Thoracic aorta (tissue), 2 donors: ENCODE data around the gene OGDH. TPM values are rescaled to one million over a fixed set of nuclear protein-coding genes. Genes with fewer than 3 reads are reported as not detected.

Source experiments
- ATAC-seq: fragments of 150-250 bp; one replicate; pipeline ENCODE4 v1.8.0; 2017; ENCODE audit warnings: low read depth; ENCODE audit not compliant: insufficient number of reproducible peaks, low FRiP score
- DNase-seq: peaks from one replicate; pipeline ENCODE4 v3.0.0-alpha.2; 2020; ENCODE audit warnings: low spot score
- H3K27ac ChIP-seq, 2 donors: fragments of 200-600 bp; sonication (generic); 1 replicate in 1 of 2; 2 replicates in 1 of 2; pipeline ENCODE4 v1.5.1; 2016; ENCODE audit warnings: mild to moderate bottlenecking in 2 of 2, moderate library complexity in 2 of 2
- H3K27me3 ChIP-seq: fragments of 200-600 bp; sonication (generic); replicated peaks from 2 replicates; pipeline ENCODE4 v1.6.0; 2016; ENCODE audit warnings: mild to moderate bottlenecking; ENCODE audit not compliant: insufficient read depth
- H3K36me3 ChIP-seq: fragments of 200-600 bp; sonication (generic); one replicate; pipeline ENCODE4 v1.5.1; 2016
- H3K4me1 ChIP-seq, 2 donors: fragments of 200-600 bp; sonication (generic); 1 replicate in 1 of 2; 2 replicates in 1 of 2; pipeline versions ENCODE4 v1.5.1 to v1.6.0; 2016; ENCODE audit warnings: low read depth in 2 of 2, mild to moderate bottlenecking in 1 of 2; ENCODE audit not compliant: control insufficient read depth in 1 of 2
- H3K4me3 ChIP-seq: fragments of 200-600 bp; sonication (generic); 2 replicates; pipeline ENCODE4 v1.5.1; 2016; ENCODE audit warnings: mild to moderate bottlenecking
- H3K9me3 ChIP-seq: fragments of 200-600 bp; sonication (generic); 2 replicates; pipeline ENCODE4 v1.5.1; 2016
- CTCF ChIP-seq: fragments of 200-600 bp; sonication (generic); IDR thresholded peaks from one replicate; pipeline ENCODE4 v1.5.1; 2019; ENCODE audit warnings: antibody characterized with exemption
- total RNA-seq, 2 donors: library from RNA; depleted of rRNA; stranded (reverse); fragments of >200 nt; gene quantifications; one replicate each; pipeline versions ENCODE4 v1.1.0 to v1.2.3, GENCODE V29; 2016

OGDH gene
- total RNA-seq, 2 donors from 2014 or later, result 80.8 to 99.2 TPM

DNA sequence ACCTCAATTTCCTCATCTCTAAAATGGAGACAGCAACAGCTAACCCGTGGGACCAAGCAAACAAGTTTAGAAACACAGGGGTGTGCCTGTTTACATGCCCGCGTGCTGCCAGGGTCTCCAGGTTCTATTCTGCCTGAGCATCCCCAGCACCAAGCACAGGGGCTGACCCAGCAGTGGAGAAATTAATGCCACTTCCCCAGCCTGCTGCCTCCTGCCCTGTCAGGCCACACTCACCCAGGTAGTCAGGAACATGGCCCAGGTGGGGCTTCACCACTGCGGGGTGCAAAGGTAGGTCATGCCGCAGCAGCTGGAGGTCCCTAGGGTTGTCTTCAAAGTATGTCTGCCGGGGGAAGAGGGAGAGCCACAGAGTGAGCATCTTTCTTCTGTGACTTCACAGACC is 38.5 kb upstream of the OGDH start:
- ATAC-seq, result no peak
- H3K36me3 ChIP-seq, result peaks cover 72% of the 10 kb centered on the region
- no peak for DNase-seq

GRCh38 chr7:44568771-44569560 is 37.5 kb upstream of the OGDH start:
- no peak overlapping the region for H3K27ac ChIP-seq
- DNase-seq, result no peak
- ATAC-seq, result no peak
- H3K27me3 ChIP-seq, result no peaks in the 10 kb centered on the region
- H3K9me3 ChIP-seq, result no peaks in the 10 kb centered on the region
- peaks cover 6 to 14% of the 10 kb centered on the region in 2 donors for H3K4me1 ChIP-seq
- TF ChIP-seq CTCF, result no peak
- no peak overlapping the region for H3K4me3 ChIP-seq
- H3K36me3 ChIP-seq, result peaks cover 71% of the 10 kb centered on the region

More for the DNA sequence above, 38.5 kb upstream of the OGDH start:
- Histone ChIP-seq H3K4me1 (peaks cover 3 to 8% of the 10 kb centered on the region in 2 donors), H3K9me3 (no peaks in the 10 kb centered on the region), H3K4me3 (no peak overlapping the region), H3K27me3 (no peaks in the 10 kb centered on the region), H3K27ac (no peak overlapping the region)
- no peak for TF ChIP-seq CTCF

- no peak overlapping the region for H3K4me3 ChIP-seq
- no peak overlapping the region for H3K27ac ChIP-seq
- H3K36me3 ChIP-seq, result peaks cover 63% of the 10 kb centered on the region
- TF ChIP-seq CTCF, result no peak
- H3K27me3 ChIP-seq, result no peaks in the 10 kb centered on the region
- H3K9me3 ChIP-seq, result no peaks in the 10 kb centered on the region
- no peak for DNase-seq
- peaks cover 6 to 22% of the 10 kb centered on the region in 2 donors for H3K4me1 ChIP-seq
- no peak for ATAC-seq
Observed at GRCh38 chr7:44569959-44570358, 36.5 kb upstream of the OGDH start.

DNA sequence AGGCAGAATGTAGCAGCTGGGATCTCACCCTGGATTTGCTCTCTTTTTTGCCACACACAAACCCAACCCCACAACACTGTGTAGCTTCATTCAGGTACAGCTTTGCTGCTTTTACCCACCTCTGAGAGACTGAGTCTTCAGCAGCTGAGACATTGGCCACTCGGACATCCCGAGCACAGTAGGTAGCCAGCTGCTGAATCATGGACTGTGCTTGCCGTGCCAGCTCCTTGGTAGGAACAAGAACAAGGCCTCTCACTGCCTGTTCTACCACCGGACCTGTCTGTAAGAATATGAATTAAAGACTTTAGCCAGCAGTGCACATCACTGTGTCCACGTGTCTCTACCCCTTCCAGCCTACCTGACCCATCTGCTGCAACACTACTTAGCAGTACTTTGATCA is 33.7 kb upstream of the OGDH start:
- DNase-seq, result no peak
- peak overlapping the region; percentile 77 for H3K4me3 ChIP-seq
- H3K36me3 ChIP-seq, result peaks cover 48% of the 10 kb centered on the region
- H3K27me3 ChIP-seq, result no peaks in the 10 kb centered on the region
- TF ChIP-seq CTCF, result no peak
- peaks cover 6 to 26% of the 10 kb centered on the region in 2 donors for H3K4me1 ChIP-seq
- no peaks in the 10 kb centered on the region for H3K9me3 ChIP-seq
- no peak overlapping the region for H3K27ac ChIP-seq
- no peak for ATAC-seq

- Histone ChIP-seq H3K27ac (peak within 1 kb of the TSS; percentile 81 to 91), H3K27me3 (no peaks in the 10 kb centered on the region), H3K36me3 (peaks cover 39% of the 10 kb centered on the region), H3K4me1 (peaks cover 6 to 26% of the 10 kb centered on the region in 2 donors), H3K9me3 (no peaks in the 10 kb centered on the region), H3K4me3 (peak within 1 kb of the TSS; percentile 77)
- peak; percentile 82 for DNase-seq
- no peak for TF ChIP-seq CTCF
- peak; percentile 91 for ATAC-seq
Observed at GRCh38 chr7:44573464-44574286, 32.8 kb upstream of the OGDH start, which contains the start of gene DDX56. DDX56 (minus strand) TSS chr7:44573908; CDS start chr7:44573895, 13 bp downstream.
